T-cell (primary cell): ENCODE data around the gene SLC6A19. TPM values are rescaled to one million over a fixed set of nuclear protein-coding genes. Genes with fewer than 3 reads are reported as not detected.

Experiments used
- ATAC-seq, 4 experiments: fragments of 200-7000 bp in 3 of 4; fragments of 150-1000 bp in 1 of 4; cut with Tn5 transposase; replicated peaks in 1 of 4; 1 replicate in 3 of 4; 2 replicates in 1 of 4; pipeline ENCODE4 v1.10.0; 2021; ENCODE audit warnings: moderate library complexity in 3 of 4, mild to moderate bottlenecking in 2 of 4, moderate number of reproducible peaks in 1 of 4
- CTCF ChIA-PET, 2 donors: fragments of 300-600 bp; sonication (Branson Sonifier 250); formaldehyde crosslinking; loops; one replicate each; lab custom pipeline; 2022; ENCODE audit warnings: antibody characterized with exemption in 2 of 2; lab: Charles Lee
- POLR2A ChIA-PET, 2 donors: fragments of 300-600 bp; sonication (Branson Sonifier 250); formaldehyde crosslinking; loops; one replicate each; lab custom pipeline; 2022; ENCODE audit warnings: antibody characterized with exemption in 2 of 2; lab: Charles Lee
- DNase-seq, 35 experiments: peaks; one replicate each; pipeline versions ENCODE4 v3.0.0 to v3.0.0-alpha.2; 2013 to 2023
- H3K27ac ChIP-seq: one replicate; pipeline ENCODE4 v1.5.1; 2013; ENCODE audit warnings: low read length
- H3K27me3 ChIP-seq, 2 experiments: replicated peaks in 1 of 2; 1 replicate in 1 of 2; 2 replicates in 1 of 2; pipeline versions ENCODE4 v1.6.1 to v1.7.0; 2013; ENCODE audit warnings: low read length in 1 of 2, mixed read lengths in 1 of 2; ENCODE audit not compliant: control insufficient read depth in 2 of 2, insufficient read depth in 2 of 2; ENCODE audit errors: extremely low read depth in 1 of 2
- H3K36me3 ChIP-seq, 2 donors: 1 replicate in 1 of 2; 2 replicates in 1 of 2; pipeline versions ENCODE4 v1.6.1 to v1.7.0; 2013; ENCODE audit warnings: low read length in 1 of 2; ENCODE audit not compliant: control insufficient read depth in 2 of 2, insufficient read depth in 1 of 2; ENCODE audit errors: extremely low read depth in 1 of 2
- H3K4me1 ChIP-seq, 2 experiments: 1 replicate in 1 of 2; 2 replicates in 1 of 2; pipeline versions ENCODE4 v1.6.1 to v1.7.0; 2013; ENCODE audit warnings: low read length in 2 of 2, mixed read lengths in 1 of 2; ENCODE audit not compliant: insufficient read depth in 2 of 2, control insufficient read depth in 1 of 2; ENCODE audit errors: extremely low read depth in 1 of 2
- H3K4me3 ChIP-seq, 2 donors: 1 replicate in 1 of 2; 2 replicates in 1 of 2; pipeline versions ENCODE4 v1.5.1 to v1.7.0; 2013; ENCODE audit warnings: mild to moderate bottlenecking in 2 of 2, low read length in 1 of 2, moderate library complexity in 1 of 2; ENCODE audit not compliant: control insufficient read depth in 1 of 2; ENCODE audit errors: extremely low read depth in 1 of 2
- H3K9me3 ChIP-seq: 2 replicates; pipeline ENCODE4 v1.7.0; 2013
- H3K27ac Mint-ChIP-seq, 2 donors: one replicate each; pipeline ENCODE4 v1.8.0; 2020 to 2021; ENCODE audit warnings: mild to moderate bottlenecking in 2 of 2, mixed read lengths in 2 of 2
- H3K27me3 Mint-ChIP-seq, 2 donors: one replicate each; pipeline ENCODE4 v1.8.0; 2021 to 2022; ENCODE audit warnings: mixed read lengths in 2 of 2
- H3K36me3 Mint-ChIP-seq: one replicate; pipeline ENCODE4 v1.8.0; 2021; ENCODE audit warnings: mixed read lengths
- H3K4me1 Mint-ChIP-seq, 3 donors: one replicate each; pipeline ENCODE4 v1.8.0; 2020 to 2022; ENCODE audit warnings: mixed read lengths in 3 of 3, mild to moderate bottlenecking in 1 of 3
- H3K4me3 Mint-ChIP-seq, 3 donors: one replicate each; pipeline ENCODE4 v1.8.0; 2020 to 2022; ENCODE audit warnings: mild to moderate bottlenecking in 3 of 3, mixed read lengths in 3 of 3, moderate library complexity in 3 of 3
- H3K9me3 Mint-ChIP-seq, 3 donors: one replicate each; pipeline ENCODE4 v1.8.0; 2020 to 2022; ENCODE audit warnings: mixed read lengths in 3 of 3
- WGBS: methylation state at CpG from one replicate; pipeline ENCODE4 v1.1.5; 2013; ENCODE audit warnings: missing lambda C conversion rate; ENCODE audit not compliant: insufficient coverage; 5-methylcytosine and 5-hydroxymethylcytosine counted together
- total RNA-seq, 35 experiments: library from RNA in 6 of 35; stranded (reverse) in 6 of 35; fragments of 120-200 nt in 1 of 35; gene quantifications; one replicate each; pipeline versions ENCODE4 v1.2.1 to v1.2.4 and lab custom pipeline; 2013 to 2026

Gene SLC6A19
- total RNA-seq (under 1 TPM in 1 of 5 donors, not detected in 4; 0.06 TPM), total RNA-seq (lab: John Stamatoyannopoulos, UW) (0 to 0.13 (median 0) reads per million in 29 experiments)
- total RNA-seq (2013) = not detected

DNA sequence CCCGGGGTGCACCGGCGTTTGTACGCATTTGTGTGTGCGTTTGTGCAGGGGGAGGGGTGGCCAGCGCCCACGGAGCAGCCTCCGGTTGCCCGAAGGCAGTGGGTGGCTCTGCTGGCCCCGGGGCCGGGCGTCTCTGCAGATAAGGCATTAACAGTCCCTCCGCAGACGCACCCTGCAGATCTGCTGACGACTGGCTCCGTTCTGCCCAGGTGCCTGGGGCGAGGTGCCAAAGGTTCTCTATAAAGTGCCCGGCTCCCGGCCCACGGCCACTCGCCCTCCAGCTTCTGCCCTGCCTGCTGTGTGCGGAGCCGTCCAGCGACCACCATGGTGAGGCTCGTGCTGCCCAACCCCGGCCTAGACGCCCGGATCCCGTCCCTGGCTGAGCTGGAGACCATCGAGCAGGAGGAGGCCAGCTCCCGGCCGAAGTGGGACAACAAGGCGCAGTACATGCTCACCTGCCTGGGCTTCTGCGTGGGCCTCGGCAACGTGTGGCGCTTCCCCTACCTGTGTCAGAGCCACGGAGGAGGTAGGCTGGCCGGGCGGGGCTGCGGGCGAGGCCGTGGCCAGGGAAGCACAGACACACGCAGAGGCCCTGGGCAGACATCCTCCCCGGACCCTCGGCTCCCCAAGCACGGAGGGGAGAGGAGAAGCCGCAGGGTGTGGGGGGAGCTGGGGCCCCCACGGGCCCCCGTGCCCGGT lies at the start of gene SLC6A19:
Gene SLC6A19 (plus strand): TSS at position 269 of the 699 bp plus-strand sequence. CDS start 56 bp downstream, at position 325.
- Mint-ChIP-seq H3K4me3 (no peak within 1 kb of the TSS), H3K27me3 (peaks cover 0 to 6% of the 10 kb centered on the region in 2 donors), H3K9me3 (no peaks in the 10 kb centered on the region), H3K36me3 (no peaks in the 10 kb centered on the region), H3K27ac (no peak within 1 kb of the TSS), H3K4me1 (no peaks in the 10 kb centered on the region)
- no peak for ATAC-seq
- Histone ChIP-seq H3K27ac (no peak within 1 kb of the TSS), H3K27me3 (peaks cover 0 to 39% of the 10 kb centered on the region in 2 experiments), H3K4me1 (no peaks in the 10 kb centered on the region), H3K36me3 (no peaks in the 10 kb centered on the region), H3K9me3 (no peaks in the 10 kb centered on the region), H3K4me3 (no peak within 1 kb of the TSS)
- DNase-seq = no peak
- CTCF ChIA-PET = no interaction called here
- POLR2A ChIA-PET = no interaction called here
- WGBS = 72% methylated on average over 42 of the region's 51 CpGs

DNA sequence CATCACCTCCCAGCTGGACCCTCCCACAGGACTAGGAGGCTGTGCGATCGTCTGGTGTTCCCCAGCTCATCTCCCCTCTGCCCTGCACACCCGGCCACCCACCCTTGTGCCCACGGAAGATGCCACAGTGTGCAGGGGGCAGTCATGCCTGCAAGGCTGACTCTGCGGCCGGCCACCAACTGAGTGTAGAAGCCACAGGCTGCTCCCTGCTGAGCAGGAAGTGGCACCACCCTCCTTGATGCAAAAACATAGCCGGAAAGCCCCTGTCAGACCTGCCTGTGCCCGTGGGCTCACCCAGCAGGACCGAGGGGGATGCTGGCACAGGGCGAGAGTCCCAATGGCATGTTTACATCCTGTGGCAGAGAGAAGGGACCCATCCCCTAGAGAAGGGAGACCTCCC lies 49.2 kb upstream of the SLC6A19 start:
- Mint-ChIP-seq H3K36me3 (no peaks in the 10 kb centered on the region), H3K9me3 (no peaks in the 10 kb centered on the region), H3K4me3 (peak overlapping the region in 2 of 3 donors; percentile 6 to 39), H3K4me1 (peaks cover 0 to 29% (median 23%) of the 10 kb centered on the region in 3 donors), H3K27me3 (peaks cover 18 to 49% of the 10 kb centered on the region in 2 donors), H3K27ac (peak overlapping the region in 1 of 2 donors; percentile 16)
- peaks cover 6 to 61% of the 10 kb centered on the region in 2 experiments for H3K27me3 ChIP-seq
- no peak overlapping the region for H3K4me3 ChIP-seq
- POLR2A ChIA-PET = no interaction called here
- 53% methylated on average over 7 of the region's 10 CpGs for WGBS
- ATAC-seq (peak; percentile 35 to 75 (median 64)), DNase-seq (peak in 18 of 35 experiments; percentile 8 to 42 (median 26))
- peaks cover 3 to 35% of the 10 kb centered on the region in 2 experiments for H3K4me1 ChIP-seq
- CTCF ChIA-PET = no interaction called here
- no peaks in the 10 kb centered on the region for H3K9me3 ChIP-seq
- H3K36me3 ChIP-seq = no peaks in the 10 kb centered on the region
- peak overlapping the region; percentile 46 for H3K27ac ChIP-seq

DNA sequence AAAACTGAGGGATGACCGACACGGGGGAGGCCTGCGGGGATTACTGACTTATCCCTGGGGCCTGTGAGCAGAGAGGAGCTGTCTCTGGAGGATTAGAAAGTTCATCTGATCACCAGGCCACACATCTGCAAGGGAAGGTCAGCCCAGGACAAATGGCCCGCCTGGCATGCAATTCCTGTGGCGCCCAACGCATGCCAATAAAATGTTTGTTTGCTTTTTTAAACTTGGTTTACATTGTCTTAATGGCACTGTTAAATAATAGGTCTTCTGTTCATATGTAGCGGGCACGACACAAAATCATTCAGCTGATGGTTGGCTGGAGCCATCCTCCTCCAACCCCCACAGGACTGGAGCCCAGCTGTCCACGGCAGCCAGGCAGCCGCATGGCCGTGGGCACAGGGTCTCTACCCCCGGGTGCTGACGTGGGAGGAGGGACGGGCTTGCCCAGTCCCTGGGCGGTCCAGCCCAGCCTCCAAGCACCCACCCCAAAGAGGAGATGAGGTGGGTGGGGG lies 48.6 kb upstream of the SLC6A19 start:
- no peak for ATAC-seq
- no peaks in the 10 kb centered on the region for H3K36me3 ChIP-seq
- no peaks in the 10 kb centered on the region for H3K9me3 ChIP-seq
- H3K4me1 ChIP-seq = peaks cover 3 to 35% of the 10 kb centered on the region in 2 experiments
- peak overlapping the region; percentile 46 for H3K27ac ChIP-seq
- peaks cover 6 to 62% of the 10 kb centered on the region in 2 experiments for H3K27me3 ChIP-seq
- ChIA-PET POLR2A (no interaction called here), CTCF (no interaction called here)
- 92% methylated on average over 4 of the region's 15 CpGs for WGBS
- no peak overlapping the region for H3K4me3 ChIP-seq
- peaks cover 0 to 36% (median 23%) of the 10 kb centered on the region in 3 donors for H3K4me1 Mint-ChIP-seq
- peak overlapping the region in 1 of 3 donors; percentile 39 for H3K4me3 Mint-ChIP-seq
- peaks cover 0 to 5% (median 0%) of the 10 kb centered on the region in 3 donors for H3K9me3 Mint-ChIP-seq
- H3K36me3 Mint-ChIP-seq = peaks cover 4% of the 10 kb centered on the region
- H3K27me3 Mint-ChIP-seq = peaks cover 24 to 55% of the 10 kb centered on the region in 2 donors
- no peak for DNase-seq
- peak overlapping the region in 1 of 2 donors; percentile 28 for H3K27ac Mint-ChIP-seq

DNA sequence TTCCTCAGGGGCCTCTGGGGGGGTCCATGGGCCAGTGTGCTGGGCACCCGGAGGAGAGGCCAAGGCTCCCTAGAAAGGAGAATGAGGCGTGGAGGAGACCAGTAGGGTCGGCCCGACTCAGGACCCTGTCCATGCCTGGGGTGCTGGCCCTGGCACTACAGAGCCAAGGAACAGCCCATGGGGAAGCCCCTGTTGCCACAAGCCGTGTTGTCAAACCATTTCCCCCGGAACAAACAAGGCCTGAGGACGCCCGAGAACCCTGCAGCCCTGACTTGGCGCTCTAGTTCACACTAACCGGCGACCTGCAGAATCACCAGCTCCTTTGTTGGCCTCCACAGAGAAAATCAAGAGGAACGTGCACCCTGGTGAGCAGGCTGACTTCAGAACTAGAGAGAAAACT lies 48.0 kb upstream of the SLC6A19 start:
- Mint-ChIP-seq H3K36me3 (peaks cover 5% of the 10 kb centered on the region), H3K4me1 (peaks cover 0 to 36% (median 23%) of the 10 kb centered on the region in 3 donors), H3K9me3 (peaks cover 0 to 6% (median 0%) of the 10 kb centered on the region in 3 donors), H3K27ac (no peak overlapping the region), H3K27me3 (peaks cover 28 to 61% of the 10 kb centered on the region in 2 donors), H3K4me3 (peak overlapping the region in 2 of 3 donors; percentile 6 to 36)
- CTCF ChIA-PET = no interaction called here
- no peaks in the 10 kb centered on the region for H3K9me3 ChIP-seq
- no peak overlapping the region for H3K4me3 ChIP-seq
- peak in 8 of 35 experiments; percentile 6 to 25 (median 20) for DNase-seq
- 45% methylated on average over 11 of the region's 12 CpGs for WGBS
- ATAC-seq = peak in 2 of 4 experiments; percentile 40 to 57
- H3K27ac ChIP-seq = peak overlapping the region; percentile 46
- H3K36me3 ChIP-seq = no peaks in the 10 kb centered on the region
- H3K27me3 ChIP-seq = peaks cover 6 to 65% of the 10 kb centered on the region in 2 experiments
- POLR2A ChIA-PET = no interaction called here
- peaks cover 3 to 35% of the 10 kb centered on the region in 2 experiments for H3K4me1 ChIP-seq

- Mint-ChIP-seq H3K4me1 (peaks cover 0 to 36% (median 23%) of the 10 kb centered on the region in 3 donors), H3K9me3 (peaks cover 0 to 6% (median 0%) of the 10 kb centered on the region in 3 donors), H3K27me3 (peaks cover 45 to 73% of the 10 kb centered on the region in 2 donors), H3K27ac (no peak overlapping the region), H3K36me3 (peaks cover 5% of the 10 kb centered on the region), H3K4me3 (peak overlapping the region in 1 of 3 donors; percentile 37)
- DNase-seq (no peak), ATAC-seq (peak in 1 of 4 experiments; percentile 25)
- Histone ChIP-seq H3K4me3 (peak overlapping the region in 1 of 2 donors; percentile 23), H3K4me1 (peaks cover 3 to 35% of the 10 kb centered on the region in 2 experiments), H3K27me3 (peaks cover 6 to 83% of the 10 kb centered on the region in 2 experiments), H3K27ac (no peak overlapping the region), H3K36me3 (no peaks in the 10 kb centered on the region), H3K9me3 (no peaks in the 10 kb centered on the region)
- POLR2A ChIA-PET = no interaction called here
- 4% methylated on average over 59 of the region's 98 CpGs for WGBS
- CTCF ChIA-PET = no interaction called here
These were observed 46.0 kb upstream of the SLC6A19 start for GRCh38 chr5:1155191-1156032.
